Uterus (tissue), 2 donors: ENCODE results near the gene ARHGEF17.

Experiments used
- CTCF ChIP-seq, 4 experiments: fragments of 200-600 bp in 2 of 4; fragments of 450-650 bp in 2 of 4; sonication (generic) in 2 of 4; IDR thresholded peaks; one replicate each; pipeline ENCODE4 v1.5.1; 2016 to 2019; ENCODE audit warnings: antibody characterized with exemption in 4 of 4, mild to moderate bottlenecking in 2 of 4, moderate library complexity in 1 of 4
- POLR2A ChIP-seq, 2 donors: fragments of 450-650 bp; IDR thresholded peaks; one replicate each; pipeline ENCODE4 v1.6.1; 2016; ENCODE audit warnings: antibody characterized with exemption in 2 of 2, mild to moderate bottlenecking in 1 of 2, moderate library complexity in 1 of 2

- TF ChIP-seq CTCF (IDR thresholded peaks at IDR 0.05) = no peak
- TF ChIP-seq POLR2A (IDR thresholded peaks at IDR 0.05) = no peak
Measured at GRCh38 chr11:73412308-73412707, 104.2 kb downstream of the ARHGEF17 start.
